Vagina (tissue), 2 donors: ENCODE results near the gene SCNN1G.

Experiments
- POLR2A ChIP-seq, 2 donors: fragments of 450-650 bp; IDR thresholded peaks; one replicate each; pipeline ENCODE4 v1.6.1; 2017; ENCODE audit warnings: antibody characterized with exemption in 2 of 2, mild to moderate bottlenecking in 2 of 2, moderate library complexity in 2 of 2
- POLR2AphosphoS5 ChIP-seq, 2 donors: sonication (generic); formaldehyde crosslinking; IDR thresholded peaks; one replicate each; pipeline ENCODE4 v1.9.0; 2017; ENCODE audit warnings: antibody characterized with exemption in 2 of 2, mild to moderate bottlenecking in 2 of 2, low read depth in 1 of 2; ENCODE audit not compliant: insufficient read depth in 1 of 2
- TF ChIP-seq, protein P1 (sequence below), 3 experiments: fragments of 450-650 bp in 2 of 3; fragments of 200-600 bp in 1 of 3; sonication (generic) in 1 of 3; IDR thresholded peaks; one replicate each; pipeline ENCODE4 v1.5.1; 2017 to 2019; ENCODE audit warnings: antibody characterized with exemption in 3 of 3, mild to moderate bottlenecking in 2 of 3, moderate library complexity in 2 of 3

- TF ChIP-seq POLR2A (IDR thresholded peaks at IDR 0.05) (no peak), POLR2AphosphoS5 (IDR thresholded peaks at IDR 0.05; ENCODE audit: insufficient read depth in 1 of 2, low read depth in 1 of 2) (no peak)
- TF ChIP-seq, protein P1, sequence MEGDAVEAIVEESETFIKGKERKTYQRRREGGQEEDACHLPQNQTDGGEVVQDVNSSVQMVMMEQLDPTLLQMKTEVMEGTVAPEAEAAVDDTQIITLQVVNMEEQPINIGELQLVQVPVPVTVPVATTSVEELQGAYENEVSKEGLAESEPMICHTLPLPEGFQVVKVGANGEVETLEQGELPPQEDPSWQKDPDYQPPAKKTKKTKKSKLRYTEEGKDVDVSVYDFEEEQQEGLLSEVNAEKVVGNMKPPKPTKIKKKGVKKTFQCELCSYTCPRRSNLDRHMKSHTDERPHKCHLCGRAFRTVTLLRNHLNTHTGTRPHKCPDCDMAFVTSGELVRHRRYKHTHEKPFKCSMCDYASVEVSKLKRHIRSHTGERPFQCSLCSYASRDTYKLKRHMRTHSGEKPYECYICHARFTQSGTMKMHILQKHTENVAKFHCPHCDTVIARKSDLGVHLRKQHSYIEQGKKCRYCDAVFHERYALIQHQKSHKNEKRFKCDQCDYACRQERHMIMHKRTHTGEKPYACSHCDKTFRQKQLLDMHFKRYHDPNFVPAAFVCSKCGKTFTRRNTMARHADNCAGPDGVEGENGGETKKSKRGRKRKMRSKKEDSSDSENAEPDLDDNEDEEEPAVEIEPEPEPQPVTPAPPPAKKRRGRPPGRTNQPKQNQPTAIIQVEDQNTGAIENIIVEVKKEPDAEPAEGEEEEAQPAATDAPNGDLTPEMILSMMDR (IDR thresholded peaks at IDR 0.05): no peak
Observed at GRCh38 chr16:23229714-23230113, 47.2 kb downstream of the SCNN1G start.
